Effector memory CD8-positive, alpha-beta T cell (primary cell): ENCODE data around the gene LGALS14.
"Not testable (repeated sequence)": the region's sequence is repeated elsewhere in the genome, so short reads cannot be mapped to it uniquely, and the experiment has no call there.

Source experiments
- ATAC-seq: fragments of 150-1000 bp; cut with Tn5 transposase; replicated peaks from 2 replicates; pipeline ENCODE4 v1.10.0; 2021; ENCODE audit warnings: mild to moderate bottlenecking, moderate library complexity
- DNase-seq, 3 experiments: peaks; one replicate each; pipeline ENCODE4 v3.0.0; 2021
- H3K27ac Mint-ChIP-seq, 2 donors: one replicate each; pipeline ENCODE4 v1.8.0; 2022; ENCODE audit warnings: mild to moderate bottlenecking in 2 of 2, mixed read lengths in 2 of 2, moderate library complexity in 2 of 2
- H3K27me3 Mint-ChIP-seq, 2 donors: one replicate each; pipeline ENCODE4 v1.8.0; 2022; ENCODE audit warnings: mixed read lengths in 2 of 2
- H3K36me3 Mint-ChIP-seq: one replicate; pipeline ENCODE4 v1.8.0; 2022; ENCODE audit warnings: mild to moderate bottlenecking, moderate library complexity, mixed read lengths; ENCODE audit not compliant: insufficient read depth
- H3K4me1 Mint-ChIP-seq, 2 donors: one replicate each; pipeline ENCODE4 v1.8.0; 2022; ENCODE audit warnings: low read depth in 2 of 2, mixed read lengths in 2 of 2
- H3K4me3 Mint-ChIP-seq, 2 donors: one replicate each; pipeline ENCODE4 v1.8.0; 2022; ENCODE audit warnings: mild to moderate bottlenecking in 2 of 2, mixed read lengths in 2 of 2, moderate library complexity in 2 of 2
- H3K9me3 Mint-ChIP-seq, 2 donors: one replicate each; pipeline ENCODE4 v1.8.0; 2022; ENCODE audit warnings: mixed read lengths in 2 of 2

Gene LGALS14

GRCh38 chr19:39679056-39679790 is 25.1 kb upstream of the LGALS14 start:
- no peaks in the 10 kb centered on the region for H3K9me3 Mint-ChIP-seq
- no peaks in the 10 kb centered on the region for H3K36me3 Mint-ChIP-seq
- peaks cover 9 to 28% of the 10 kb centered on the region in 2 donors for H3K27me3 Mint-ChIP-seq
- ATAC-seq (peak; percentile 68), DNase-seq (no peak)
- peak overlapping the region; percentile 33 to 56 for H3K4me3 Mint-ChIP-seq
- H3K27ac Mint-ChIP-seq, result peak overlapping the region; percentile 12 to 85
- H3K4me1 Mint-ChIP-seq, result peaks cover 15 to 19% of the 10 kb centered on the region in 2 donors

GRCh38 chr19:39679791-39680168 is 24.5 kb upstream of the LGALS14 start:
- ATAC-seq, result no peak
- Mint-ChIP-seq H3K36me3 (no peaks in the 10 kb centered on the region), H3K4me1 (peaks cover 15 to 19% of the 10 kb centered on the region in 2 donors), H3K4me3 (peak overlapping the region; percentile 33 to 56), H3K27ac (peak overlapping the region; percentile 12 to 85), H3K9me3 (no peaks in the 10 kb centered on the region), H3K27me3 (peaks cover 9 to 28% of the 10 kb centered on the region in 2 donors)
- no peak for DNase-seq

- H3K9me3 Mint-ChIP-seq, result no peaks in the 10 kb centered on the region
- no peaks in the 10 kb centered on the region for H3K36me3 Mint-ChIP-seq
- H3K4me1 Mint-ChIP-seq, result peaks cover 15 to 19% of the 10 kb centered on the region in 2 donors
- no peak overlapping the region for H3K4me3 Mint-ChIP-seq
- no peak for DNase-seq
- no peak overlapping the region for H3K27ac Mint-ChIP-seq
- no peak for ATAC-seq
- peaks cover 7 to 28% of the 10 kb centered on the region in 2 donors for H3K27me3 Mint-ChIP-seq
Measured at GRCh38 chr19:39680593-39680992, 23.7 kb upstream of the LGALS14 start.

GRCh38 chr19:39681416-39681815 is 22.9 kb upstream of the LGALS14 start:
- Mint-ChIP-seq H3K36me3 (no peaks in the 10 kb centered on the region), H3K27ac (no peak overlapping the region), H3K4me1 (peaks cover 15 to 19% of the 10 kb centered on the region in 2 donors), H3K9me3 (no peaks in the 10 kb centered on the region), H3K4me3 (no peak overlapping the region), H3K27me3 (peaks cover 2 to 28% of the 10 kb centered on the region in 2 donors)
- no peak for ATAC-seq
- DNase-seq, result no peak

GRCh38 chr19:39684267-39684666 is 20.0 kb upstream of the LGALS14 start:
- H3K4me1 Mint-ChIP-seq, result peaks cover 6 to 7% of the 10 kb centered on the region in 2 donors
- H3K9me3 Mint-ChIP-seq, result no peaks in the 10 kb centered on the region
- H3K27ac Mint-ChIP-seq, result no peak overlapping the region
- no peak for DNase-seq
- H3K4me3 Mint-ChIP-seq, result no peak overlapping the region
- H3K36me3 Mint-ChIP-seq, result no peaks in the 10 kb centered on the region
- H3K27me3 Mint-ChIP-seq, result peaks cover 6 to 32% of the 10 kb centered on the region in 2 donors
- ATAC-seq, result no peak

- H3K36me3 Mint-ChIP-seq, result no peaks in the 10 kb centered on the region
- H3K4me1 Mint-ChIP-seq, result no peaks in the 10 kb centered on the region
- peaks cover 7 to 32% of the 10 kb centered on the region in 2 donors for H3K27me3 Mint-ChIP-seq
- H3K9me3 Mint-ChIP-seq, result no peaks in the 10 kb centered on the region
- no peak for ATAC-seq
- H3K27ac Mint-ChIP-seq, result no peak overlapping the region
- H3K4me3 Mint-ChIP-seq, result no peak overlapping the region
- no peak for DNase-seq
Measured at GRCh38 chr19:39686739-39687138, 17.5 kb upstream of the LGALS14 start.

- not testable (repeated sequence) for H3K4me3 Mint-ChIP-seq, DNase-seq, H3K4me1 Mint-ChIP-seq, H3K36me3 Mint-ChIP-seq, H3K27ac Mint-ChIP-seq, ATAC-seq, H3K9me3 Mint-ChIP-seq
- H3K27me3 Mint-ChIP-seq, result peaks cover 19 to 39% of the 10 kb centered on the region in 2 donors
Measured at GRCh38 chr19:39688637-39689036, 15.6 kb upstream of the LGALS14 start.

GRCh38 chr19:39692166-39692565 is 12.1 kb upstream of the LGALS14 start:
- Mint-ChIP-seq H3K4me1 (no peaks in the 10 kb centered on the region), H3K9me3 (no peaks in the 10 kb centered on the region), H3K27me3 (peaks cover 25 to 53% of the 10 kb centered on the region in 2 donors), H3K4me3 (no peak overlapping the region), H3K27ac (no peak overlapping the region), H3K36me3 (no peaks in the 10 kb centered on the region)
- no peak for DNase-seq
- ATAC-seq, result no peak

GRCh38 chr19:39692822-39693221 is 11.5 kb upstream of the LGALS14 start:
- Mint-ChIP-seq H3K27ac (no peak overlapping the region), H3K4me1 (no peaks in the 10 kb centered on the region), H3K36me3 (no peaks in the 10 kb centered on the region), H3K4me3 (no peak overlapping the region), H3K9me3 (no peaks in the 10 kb centered on the region), H3K27me3 (peaks cover 30 to 58% of the 10 kb centered on the region in 2 donors)
- ATAC-seq (no peak), DNase-seq (no peak)

- DNase-seq, result no peak
- H3K9me3 Mint-ChIP-seq, result no peaks in the 10 kb centered on the region
- ATAC-seq, result no peak
- no peak overlapping the region for H3K27ac Mint-ChIP-seq
- no peak overlapping the region for H3K4me3 Mint-ChIP-seq
- no peaks in the 10 kb centered on the region for H3K4me1 Mint-ChIP-seq
- peaks cover 50 to 76% of the 10 kb centered on the region in 2 donors for H3K27me3 Mint-ChIP-seq
- H3K36me3 Mint-ChIP-seq, result no peaks in the 10 kb centered on the region
Measured at GRCh38 chr19:39695759-39696158, 8.5 kb upstream of the LGALS14 start.

- Mint-ChIP-seq H3K4me1 (no peaks in the 10 kb centered on the region), H3K27me3 (peaks cover 55 to 82% of the 10 kb centered on the region in 2 donors), H3K36me3 (no peaks in the 10 kb centered on the region), H3K4me3 (no peak overlapping the region), H3K9me3 (no peaks in the 10 kb centered on the region), H3K27ac (no peak overlapping the region)
- ATAC-seq (no peak), DNase-seq (no peak)
Measured at GRCh38 chr19:39696387-39696786, 7.9 kb upstream of the LGALS14 start.

- Mint-ChIP-seq H3K27ac (no peak overlapping the region), H3K4me1 (no peaks in the 10 kb centered on the region), H3K27me3 (peaks cover 51 to 76% of the 10 kb centered on the region in 2 donors), H3K4me3 (no peak overlapping the region), H3K36me3 (no peaks in the 10 kb centered on the region), H3K9me3 (no peaks in the 10 kb centered on the region)
- DNase-seq, result no peak
- ATAC-seq, result no peak
Measured at GRCh38 chr19:39698535-39698934, 5.7 kb upstream of the LGALS14 start.

- Mint-ChIP-seq H3K4me1 (peaks cover 0 to 5% of the 10 kb centered on the region in 2 donors), H3K27me3 (peaks cover 41 to 49% of the 10 kb centered on the region in 2 donors), H3K9me3 (no peaks in the 10 kb centered on the region), H3K4me3 (no peak overlapping the region), H3K27ac (no peak overlapping the region), H3K36me3 (no peaks in the 10 kb centered on the region)
- ATAC-seq, result no peak
- DNase-seq, result no peak
Measured at GRCh38 chr19:39701291-39701690, 3.0 kb upstream of the LGALS14 start.

GRCh38 chr19:39705578-39706188 is 1.4 kb downstream of the LGALS14 start:
- H3K27ac Mint-ChIP-seq, result no peak overlapping the region

More at GRCh38 chr19:39705578-39706188, 1.4 kb downstream of the LGALS14 start:
- no peak for DNase-seq
- H3K27me3 Mint-ChIP-seq, result peaks cover 16 to 17% of the 10 kb centered on the region in 2 donors
- H3K4me3 Mint-ChIP-seq, result no peak overlapping the region
- no peaks in the 10 kb centered on the region for H3K9me3 Mint-ChIP-seq
- H3K4me1 Mint-ChIP-seq, result peaks cover 0 to 5% of the 10 kb centered on the region in 2 donors
- H3K36me3 Mint-ChIP-seq, result no peaks in the 10 kb centered on the region
- no peak for ATAC-seq
